Left lobe of liver (tissue), 2 donors: ENCODE data around the gene ZDHHC11. TPM values are rescaled to one million over a fixed set of nuclear protein-coding genes. Genes with fewer than 3 reads are reported as not detected.
"Not testable (repeated sequence)": the region's sequence is repeated elsewhere in the genome, so short reads cannot be mapped to it uniquely, and the experiment has no call there.

Experiments
- ATAC-seq: fragments of 200-7000 bp; cut with Tn5 transposase; one replicate; pipeline ENCODE4 v1.9.1; 2020; ENCODE audit warnings: mild to moderate bottlenecking, moderate library complexity
- DNase-seq: peaks from one replicate; pipeline ENCODE4 v3.0.0-alpha.2; 2020; ENCODE audit warnings: low spot score
- total RNA-seq: library from RNA; stranded (reverse); gene quantifications from one replicate; pipeline ENCODE4 v1.2.1, GENCODE V29; 2021
- donor health status: DM: no; HTN: no; CAD: no; lungs with moderate emphysema.
- donor health status: DM: no; HTN: yes; CAD: no.

ZDHHC11 gene
- total RNA-seq, 1 donor from 2014 or later: 19.1 TPM

DNA sequence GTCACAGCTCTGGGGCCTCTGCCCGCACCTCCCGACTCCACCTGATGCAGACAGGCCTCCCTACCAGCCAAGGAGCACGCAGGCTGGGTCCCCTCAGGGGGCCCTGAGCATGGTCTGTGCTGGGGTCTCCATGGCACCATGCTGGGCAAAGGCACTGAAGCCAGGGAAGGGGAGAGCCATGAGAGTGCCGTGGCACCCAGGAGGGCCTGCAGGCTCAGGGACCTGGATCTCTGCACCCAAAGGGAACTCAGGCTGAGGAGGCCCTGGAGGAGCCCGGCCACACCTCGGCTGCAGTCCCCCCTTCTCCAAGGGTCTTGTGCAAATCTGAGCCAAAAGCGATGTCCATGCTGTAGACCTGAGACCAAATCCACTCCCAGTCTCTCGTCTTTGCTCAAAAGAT is 98.8 kb downstream of the ZDHHC11 start:
- DNase-seq, ATAC-seq: not testable (repeated sequence)

DNA sequence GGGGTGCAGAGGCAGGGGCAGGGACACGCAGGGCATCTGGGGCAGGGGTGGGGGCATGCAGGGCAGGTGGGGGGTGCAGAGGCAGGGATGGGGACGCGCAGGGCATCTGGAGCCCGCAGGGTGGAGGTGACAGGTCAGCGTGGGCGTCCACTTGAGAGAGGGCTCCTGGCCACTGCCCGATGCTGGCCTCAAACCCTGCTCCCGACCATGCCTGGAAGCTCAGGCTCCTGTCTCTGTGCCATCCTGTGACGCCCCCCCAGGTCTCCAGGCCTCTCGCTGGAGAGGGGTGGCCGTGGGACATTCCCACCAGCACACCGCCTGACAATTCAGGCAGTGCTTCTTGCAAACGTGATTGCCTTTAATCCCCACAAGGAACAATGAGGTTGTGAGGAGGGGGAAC is 99.3 kb downstream of the ZDHHC11 start:
- ATAC-seq (no peak), DNase-seq (no peak)

DNA sequence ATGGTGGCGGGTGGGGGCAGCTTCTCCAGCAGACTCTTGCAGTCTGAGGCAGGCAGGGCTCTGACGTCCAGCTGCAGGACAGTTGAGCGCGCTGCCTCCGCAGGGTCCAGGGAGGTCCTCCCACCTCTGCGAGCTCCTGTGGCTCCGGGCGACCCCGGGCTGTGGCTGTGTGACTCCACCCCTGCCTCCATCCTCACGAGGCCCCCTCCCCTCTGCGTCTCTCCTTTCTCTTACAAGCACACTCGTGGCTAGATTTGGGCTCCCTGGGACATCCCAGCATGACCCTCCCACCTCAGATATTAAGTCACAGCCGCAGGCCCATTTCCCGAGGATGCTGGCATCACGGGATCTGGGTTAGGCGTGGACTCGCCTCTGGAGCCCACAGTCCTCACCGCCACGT is 100.6 kb downstream of the ZDHHC11 start:
- not testable (repeated sequence) for DNase-seq

DNA sequence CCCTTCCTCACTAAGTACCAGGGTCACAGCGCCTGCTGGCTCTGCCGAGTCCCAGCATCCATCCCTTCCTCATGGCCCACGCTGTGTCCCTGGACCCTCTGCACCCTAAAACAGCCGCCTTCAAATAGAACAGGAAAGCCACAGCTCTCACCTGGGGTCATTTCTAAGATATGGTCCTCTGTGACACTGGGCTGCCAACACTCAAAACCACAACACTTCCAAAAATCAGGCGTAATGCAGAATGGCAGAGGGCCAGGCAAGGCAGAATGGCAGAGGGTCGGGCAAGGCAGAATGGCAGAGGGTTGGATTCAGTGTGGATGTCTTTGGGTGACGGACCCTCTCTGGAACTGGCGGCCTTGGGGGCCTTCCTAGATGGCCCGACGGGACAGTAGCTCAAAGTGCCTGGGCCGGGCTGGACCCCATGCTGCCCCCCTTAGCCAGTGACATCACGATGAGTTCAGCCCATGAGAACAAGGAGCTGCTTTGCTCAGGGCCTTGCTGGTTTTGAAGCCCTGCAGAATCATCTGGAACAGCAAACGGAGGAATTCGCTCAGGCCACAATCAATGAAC is 101.6 kb downstream of the ZDHHC11 start:
- DNase-seq: no peak

More for the DNA sequence above, 100.6 kb downstream of the ZDHHC11 start:
- not testable (repeated sequence) for ATAC-seq

DNA sequence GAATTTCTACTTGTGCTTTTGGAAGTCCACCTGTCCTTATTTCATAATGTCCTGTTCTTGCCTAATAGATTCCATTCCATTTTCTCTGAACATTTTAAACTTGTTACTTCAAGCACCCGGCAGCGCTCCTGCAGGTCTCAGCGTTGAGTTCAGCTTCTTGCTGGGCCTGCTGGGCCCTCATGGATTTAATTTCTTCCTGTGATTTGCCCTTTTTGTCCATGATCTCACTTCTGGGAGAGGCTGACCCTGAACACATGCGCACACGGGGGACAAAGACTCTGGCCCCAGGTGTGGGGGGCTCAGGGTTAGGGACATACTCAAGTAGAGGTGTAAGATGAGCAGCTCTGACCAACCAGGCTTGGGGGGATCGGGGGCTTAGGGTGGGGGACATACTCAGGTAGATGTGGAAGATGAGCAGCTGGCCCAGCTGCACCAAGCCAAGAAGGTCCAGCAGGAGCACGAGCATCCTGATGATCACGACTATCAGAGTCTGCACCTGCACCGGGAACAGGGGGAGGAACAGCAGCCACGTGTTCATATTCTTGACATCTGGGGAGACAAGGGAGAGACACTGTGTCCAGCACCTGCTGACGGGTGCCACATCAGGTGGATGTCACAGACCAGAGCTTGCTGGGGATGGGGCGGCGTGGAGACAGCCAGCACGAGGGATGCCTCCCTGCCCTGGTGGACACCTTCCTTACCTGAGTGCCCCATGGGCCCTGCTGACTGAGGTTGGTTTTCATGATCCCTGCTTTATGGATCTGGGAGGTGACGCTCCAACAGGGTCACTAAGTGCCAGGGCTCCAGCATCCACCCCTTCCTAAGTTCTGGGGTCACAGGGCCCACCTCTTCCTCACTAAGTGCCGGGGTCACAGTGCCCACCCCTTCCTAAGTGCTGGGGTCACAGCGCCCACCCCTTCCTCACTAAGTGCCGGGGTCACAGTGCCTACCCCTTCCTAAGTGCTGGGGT is 102.5 kb downstream of the ZDHHC11 start:
- not testable (repeated sequence) for DNase-seq, ATAC-seq

More for the DNA sequence above, 101.6 kb downstream of the ZDHHC11 start:
- no peak for ATAC-seq

DNA sequence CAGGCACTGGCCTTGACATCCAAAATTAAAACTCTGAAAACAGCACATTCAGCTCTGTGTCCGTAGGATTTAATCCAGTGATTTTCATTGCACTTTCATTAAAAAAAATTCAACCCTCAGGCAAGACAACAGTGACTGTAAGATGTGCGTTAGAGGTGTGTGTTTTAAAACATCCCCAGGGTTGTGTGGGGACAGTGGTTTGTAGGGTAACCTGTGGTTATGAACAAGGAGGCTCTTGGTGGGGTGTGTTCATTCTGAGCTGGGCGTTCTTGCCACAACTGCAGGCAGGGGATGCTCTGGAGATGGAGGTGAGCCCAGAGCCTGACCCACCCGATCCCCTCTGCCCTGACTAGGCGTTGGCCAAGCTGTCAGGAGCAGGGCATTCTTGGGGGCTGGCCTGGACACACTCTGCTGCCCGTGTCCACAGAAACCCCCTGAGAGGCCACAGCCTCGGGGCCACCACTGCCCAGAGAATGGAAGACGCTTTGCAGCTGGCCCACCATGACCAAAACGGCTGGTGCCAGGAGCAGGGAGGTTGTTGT is 103.4 kb downstream of the ZDHHC11 start:
- DNase-seq, ATAC-seq: not testable (repeated sequence)

DNA sequence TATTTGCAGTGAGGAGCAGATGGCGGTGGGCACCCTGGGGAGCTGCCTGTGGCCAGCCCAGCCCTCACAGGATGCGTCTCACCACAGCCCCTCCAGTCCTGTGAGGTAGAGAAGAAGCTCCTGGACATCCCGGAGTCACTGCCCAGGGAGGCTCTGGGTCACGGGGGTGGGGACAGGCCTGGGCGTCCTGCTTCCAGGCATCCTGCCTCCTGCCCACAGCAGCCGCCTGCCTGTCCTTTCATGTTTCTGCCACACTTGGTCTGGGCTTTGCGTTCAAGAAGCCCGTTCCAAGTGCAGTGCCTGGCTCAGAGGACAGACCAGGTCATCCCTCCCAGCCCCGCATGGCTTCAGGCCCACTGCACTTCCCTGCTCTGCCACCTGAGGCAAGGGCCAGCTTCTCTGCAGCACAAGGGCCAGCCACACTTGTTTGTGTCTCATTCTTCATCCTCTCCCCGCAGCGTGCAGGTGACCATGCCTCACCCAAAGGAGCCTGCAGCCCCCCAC is 104.5 kb downstream of the ZDHHC11 start:
- no peak for ATAC-seq
- DNase-seq: no peak

Other genes with a start within 250 kb of the ZDHHC11 start
- gene CEP72, start 238.6 kb downstream of the ZDHHC11 start, total RNA-seq: 4.7 TPM
- 4.1 TPM for gene TPPP, start 157.6 kb downstream of the ZDHHC11 start, total RNA-seq
- gene ZDHHC11B, start 66.3 kb downstream of the ZDHHC11 start, total RNA-seq: 6.1 TPM
- 19.0 TPM for gene BRD9, start 41.8 kb upstream of the ZDHHC11 start, total RNA-seq
- gene TRIP13, start 41.9 kb upstream of the ZDHHC11 start, total RNA-seq: 1.0 TPM
- gene NKD2, start 157.8 kb upstream of the ZDHHC11 start, total RNA-seq: 1.6 TPM